ENCODE results near the gene HDAC9.

The HDAC9 gene

DNA sequence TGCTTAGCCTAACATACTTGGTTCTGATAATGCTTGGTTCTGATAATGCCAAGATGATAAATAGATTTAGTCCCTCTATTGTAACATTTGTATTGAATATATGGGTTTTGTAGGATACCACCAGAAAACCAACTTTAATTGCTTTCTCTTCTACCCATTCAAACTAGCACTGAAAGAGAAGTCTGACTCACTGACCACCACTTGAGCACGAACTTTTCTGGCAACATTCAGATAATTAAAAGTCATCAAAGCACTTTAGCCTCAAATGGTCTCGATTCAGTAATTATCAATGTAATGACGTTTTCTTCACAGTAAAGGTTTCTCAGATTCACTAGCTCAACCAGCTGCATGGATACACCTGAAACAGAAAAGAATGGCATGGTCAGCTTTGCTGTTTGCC lies 63.0 kb downstream of the HDAC9 start:
- DNase-seq = peak; percentile 20

GRCh38 chr7:18558910-18559309 lies 63.4 kb downstream of the HDAC9 start:
- no peak for DNase-seq

DNA sequence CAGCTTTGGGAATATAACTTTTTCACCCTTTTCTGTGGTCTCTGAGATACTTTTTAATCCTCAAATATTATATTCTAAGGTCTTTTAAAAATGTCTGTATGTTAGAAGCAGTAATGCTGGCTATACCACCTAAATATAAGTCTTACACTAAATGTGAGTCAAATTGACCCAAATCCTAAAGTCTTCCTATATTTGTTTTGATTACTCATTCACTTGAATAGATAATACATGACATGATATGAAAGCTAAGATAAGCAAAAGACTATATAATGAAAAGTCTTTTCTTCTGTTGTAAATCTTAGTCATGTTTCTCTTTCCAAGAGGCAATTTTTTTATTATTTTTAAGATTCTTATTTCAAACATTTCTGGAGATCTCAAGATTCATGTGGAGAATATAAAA lies 64.2 kb downstream of the HDAC9 start:
- no peak for DNase-seq

DNA sequence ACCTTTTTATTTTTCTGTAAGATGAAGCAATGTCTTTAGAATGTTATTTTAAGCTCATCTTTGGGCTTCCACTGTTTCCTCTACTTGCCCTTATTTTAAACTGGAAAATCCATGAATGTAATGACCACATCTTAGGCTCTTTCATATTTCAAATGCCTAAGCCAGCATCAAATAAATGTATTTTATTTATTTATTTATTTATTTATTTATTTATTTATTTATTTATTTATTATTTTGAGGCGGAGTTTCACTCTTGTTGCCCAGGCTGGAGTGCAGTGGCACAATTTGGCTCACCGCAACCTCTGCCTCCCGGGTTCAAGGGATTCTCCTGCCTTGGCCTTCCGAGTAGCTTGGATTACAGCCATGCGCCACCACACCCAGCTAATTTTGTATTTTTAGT lies 69.2 kb downstream of the HDAC9 start:
- DNase-seq = no peak

DNA sequence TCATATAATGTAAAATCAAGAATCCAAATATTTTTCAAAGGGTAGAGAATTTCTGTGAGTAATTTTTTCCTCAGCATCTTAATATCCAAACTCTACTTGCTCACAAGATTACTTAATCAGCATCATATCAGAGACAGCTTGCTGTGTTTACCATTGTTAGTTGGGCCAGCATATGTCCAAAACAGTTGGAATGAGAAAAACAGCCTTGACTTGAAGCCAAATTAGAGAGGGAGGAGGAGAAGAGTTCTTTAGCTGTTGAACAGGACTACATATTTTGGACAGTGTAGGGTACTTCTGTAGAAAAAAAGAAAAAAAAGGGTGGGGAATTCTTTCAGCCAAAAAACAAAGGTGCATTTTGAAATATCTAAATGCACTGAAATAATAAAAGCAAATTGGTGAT lies 69.8 kb downstream of the HDAC9 start:
- no peak for DNase-seq

DNA sequence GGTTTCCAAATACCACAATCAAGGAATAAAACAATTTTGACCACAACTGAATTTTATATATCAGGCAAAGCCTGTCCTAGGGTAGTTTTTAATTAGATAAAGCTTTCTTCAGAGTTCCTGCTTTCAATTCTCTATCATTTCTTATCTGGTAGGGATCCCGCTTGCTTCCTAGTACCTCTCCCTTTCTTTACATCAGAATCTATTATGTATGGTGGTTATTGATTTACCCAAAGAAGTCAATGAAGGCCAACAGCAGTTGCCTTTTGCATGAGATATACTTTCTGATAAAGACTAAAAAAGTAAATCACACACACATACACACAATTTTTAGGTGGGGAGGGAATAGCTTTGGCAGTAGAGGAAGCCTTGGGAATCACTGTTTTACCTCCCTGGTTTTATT lies 70.7 kb downstream of the HDAC9 start:
- DNase-seq = no peak

DNA sequence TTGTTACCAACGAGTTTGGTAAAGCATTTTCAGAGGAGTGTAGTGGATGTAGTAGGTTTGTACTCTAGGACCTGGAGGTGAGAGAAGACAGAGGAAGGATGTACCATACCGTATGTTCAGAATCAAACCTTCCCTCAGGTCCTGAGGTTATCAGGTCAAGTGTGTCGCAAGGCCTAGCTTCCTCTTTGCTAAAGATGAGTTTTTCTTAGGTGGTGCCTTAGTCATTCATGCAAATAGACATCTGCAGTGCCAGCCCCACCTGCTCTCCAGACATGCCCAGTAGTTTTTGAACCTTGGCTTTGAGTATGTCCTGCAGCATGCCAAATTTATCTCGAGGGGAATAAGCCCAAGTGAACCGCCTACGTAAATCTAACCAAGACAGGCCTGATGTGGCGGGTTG lies 71.3 kb downstream of the HDAC9 start:
- DNase-seq = peak; percentile 19

- peak; percentile 43 for DNase-seq
Measured at GRCh38 chr7:18570441-18570840, 74.9 kb downstream of the HDAC9 start.

- DNase-seq = peak; percentile 87
Measured at GRCh38 chr7:18570890-18571478, 75.4 kb downstream of the HDAC9 start.

GRCh38 chr7:18572154-18572553 lies 76.6 kb downstream of the HDAC9 start:
- DNase-seq = no peak

GRCh38 chr7:18572885-18573284 lies 77.3 kb downstream of the HDAC9 start:
- DNase-seq = no peak

GRCh38 chr7:18573410-18574234 lies 78.1 kb downstream of the HDAC9 start:
- DNase-seq = no peak

DNA sequence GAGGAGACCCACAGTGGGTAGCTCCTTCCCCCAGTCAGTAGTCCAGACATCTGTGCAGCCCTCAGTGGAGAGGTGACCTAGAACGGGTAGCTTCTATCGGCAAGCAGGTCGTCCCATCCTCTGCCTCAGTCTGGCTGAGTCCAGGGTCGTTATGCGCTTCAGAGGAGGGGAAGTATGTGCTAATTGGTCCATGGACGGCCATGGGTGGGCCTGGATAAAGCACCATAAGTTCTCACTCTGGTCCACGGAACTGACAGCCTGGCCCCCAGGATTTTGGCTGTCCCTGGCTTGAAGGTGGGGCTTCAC lies 78.6 kb downstream of the HDAC9 start:
- no peak for DNase-seq

- DNase-seq = no peak
Measured at GRCh38 chr7:18574676-18575075, 79.1 kb downstream of the HDAC9 start.

DNA sequence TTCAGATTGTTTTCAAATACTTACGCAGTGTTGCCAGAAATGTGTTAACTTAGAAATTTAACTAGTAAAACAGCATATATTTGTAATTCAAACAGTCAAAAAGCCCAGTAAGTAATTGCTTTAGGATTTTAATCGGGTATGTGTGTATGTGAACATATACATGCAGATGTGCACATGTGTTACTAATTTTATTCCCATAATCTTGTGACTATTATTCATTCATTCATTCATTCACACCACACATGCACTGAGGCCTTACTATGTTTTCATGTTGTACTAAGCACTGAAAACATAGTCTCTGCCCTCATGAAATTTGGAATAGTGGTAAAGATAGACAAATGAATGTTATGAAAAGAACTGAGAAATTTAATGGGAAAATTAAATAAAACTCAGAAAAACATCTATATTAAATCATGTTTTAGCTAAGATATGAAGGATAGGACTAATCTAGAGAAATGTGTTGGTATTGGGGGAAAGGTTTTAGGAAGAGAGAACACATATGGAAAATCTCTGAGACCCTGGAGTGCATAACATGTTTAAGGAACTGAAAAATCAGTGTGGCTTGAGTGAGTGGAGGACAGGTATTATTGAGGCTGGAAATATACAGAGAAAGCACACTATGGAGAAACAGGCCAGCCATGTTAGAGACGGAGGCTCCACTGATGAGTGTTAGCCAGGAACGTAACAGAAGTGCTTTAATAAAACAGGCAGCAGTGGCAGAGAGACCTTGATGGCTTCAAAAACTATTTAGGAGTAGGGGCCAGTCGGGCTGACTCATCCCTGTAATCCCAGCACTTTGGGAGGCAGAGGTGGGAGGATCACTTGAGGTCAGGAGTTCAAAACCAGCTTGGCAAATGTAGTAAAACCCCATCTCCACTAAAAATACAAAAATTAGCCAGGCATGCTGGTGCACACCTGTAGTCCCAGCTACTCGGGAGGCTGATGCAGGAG lies 80.3 kb downstream of the HDAC9 start:
- DNase-seq = no peak

DNA sequence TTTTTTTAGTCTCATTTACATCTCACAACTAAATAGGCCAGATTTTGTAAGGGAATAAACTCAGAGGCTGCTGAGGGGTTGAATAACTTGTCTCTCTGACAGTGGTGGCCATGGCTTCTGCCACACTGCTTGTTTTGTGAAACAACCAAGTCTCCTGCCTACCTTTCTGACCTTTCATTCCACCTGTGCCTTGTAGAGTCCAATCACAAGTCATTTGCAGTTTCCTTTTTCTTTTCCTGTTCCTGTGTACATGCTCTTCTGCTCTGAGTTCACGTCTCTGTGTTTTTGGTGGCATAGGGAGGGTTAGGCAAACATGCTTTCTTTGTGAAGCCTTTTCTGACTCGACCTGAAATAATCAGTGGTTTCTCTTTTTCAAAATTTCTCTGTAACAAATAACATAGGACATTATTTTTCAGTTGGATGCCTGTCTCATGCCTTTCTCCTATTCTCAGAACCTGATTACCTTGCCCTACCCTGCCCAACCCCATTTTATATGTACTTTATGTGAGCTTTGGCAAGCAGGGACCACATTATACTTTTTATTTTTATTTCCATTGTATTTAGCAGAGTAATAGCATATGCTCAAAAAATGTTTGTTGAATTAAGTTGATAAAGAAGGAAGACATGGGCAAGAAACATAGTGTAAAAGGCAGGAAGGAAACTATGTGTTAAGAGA lies 81.7 kb downstream of the HDAC9 start:
- no peak for DNase-seq

- no peak for DNase-seq
Measured at GRCh38 chr7:18579698-18580097, 84.1 kb downstream of the HDAC9 start.

DNA sequence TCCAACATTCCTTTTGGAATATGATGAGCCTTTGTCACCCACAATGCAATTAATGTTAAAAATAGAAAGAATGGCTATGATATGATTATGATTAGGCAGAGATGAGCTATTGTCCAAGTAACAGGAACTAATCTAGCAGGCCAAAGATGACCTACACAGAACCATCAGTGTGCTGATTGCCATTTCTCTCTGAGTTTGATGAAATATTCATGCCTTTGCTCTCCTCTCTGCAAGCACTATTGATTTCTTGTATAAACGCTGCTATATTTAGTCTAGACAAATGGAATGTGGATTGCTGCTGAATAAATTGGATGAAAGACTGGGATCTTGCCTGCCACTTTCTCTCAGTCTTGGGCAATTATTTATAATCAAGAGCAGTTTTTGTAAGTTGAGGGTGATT lies 85.4 kb downstream of the HDAC9 start:
- no peak for DNase-seq

- DNase-seq = peak; percentile 29
Measured at GRCh38 chr7:18583305-18583704, 87.8 kb downstream of the HDAC9 start.

GRCh38 chr7:18590241-18590640 lies 94.7 kb downstream of the HDAC9 start:
- no peak for DNase-seq

GRCh38 chr7:18590744-18591340 lies 95.3 kb downstream of the HDAC9 start:
- DNase-seq = peak; percentile 74

DNA sequence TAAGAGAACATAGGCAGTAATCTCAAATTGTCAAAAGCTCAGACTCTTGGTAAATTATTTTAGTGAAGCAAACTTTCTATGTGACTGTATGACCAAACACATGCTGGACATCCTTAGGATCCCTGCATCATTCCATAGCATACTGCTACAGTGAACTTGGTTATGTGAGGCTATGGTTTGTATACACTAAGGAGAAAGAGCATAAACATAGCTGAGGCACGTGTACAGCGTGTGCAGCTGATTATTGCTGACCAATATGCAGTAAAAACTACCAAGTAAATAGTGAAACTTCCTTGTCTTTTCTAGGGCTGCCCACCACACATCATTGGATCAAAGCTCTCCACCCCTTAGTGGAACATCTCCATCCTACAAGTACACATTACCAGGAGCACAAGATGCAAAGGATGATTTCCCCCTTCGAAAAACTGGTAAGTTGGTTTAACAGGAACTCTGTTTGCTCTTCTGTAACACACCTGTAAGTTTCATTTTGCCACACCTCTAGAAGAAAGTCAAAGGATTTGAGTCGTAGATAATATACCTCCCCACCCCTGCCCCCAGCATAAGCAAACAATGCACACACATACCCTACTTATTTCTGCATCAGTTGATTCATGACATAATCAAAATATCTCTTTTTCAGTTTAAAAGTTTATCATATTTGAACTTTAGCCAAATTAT lies 98.2 kb downstream of the HDAC9 start:
- no peak for DNase-seq

Measured in DMS53 (cell line).